Activated CD4-positive, alpha-beta T cell treated with anti-CD3 and anti-CD28 coated beads, Interleukin-2, amount 50 U/mL, for 24 hours (primary cell): ENCODE results near the gene PCSK6.
"Not testable (repeated sequence)": the region's sequence is repeated elsewhere in the genome, so short reads cannot be mapped to it uniquely, and the experiment has no call there.

Experiments used
- DNase-seq, 2 donors: peaks; one replicate each; pipeline ENCODE4 v3.0.0-alpha.2; 2020; ENCODE audit warnings: low read depth in 1 of 2, low spot score in 1 of 2

PCSK6 gene

GRCh38 chr15:101433396-101433795 is 56.1 kb downstream of the PCSK6 start:
- no peak for DNase-seq

- DNase-seq: no peak
Observed at GRCh38 chr15:101432982-101433381, 56.5 kb downstream of the PCSK6 start.

DNA sequence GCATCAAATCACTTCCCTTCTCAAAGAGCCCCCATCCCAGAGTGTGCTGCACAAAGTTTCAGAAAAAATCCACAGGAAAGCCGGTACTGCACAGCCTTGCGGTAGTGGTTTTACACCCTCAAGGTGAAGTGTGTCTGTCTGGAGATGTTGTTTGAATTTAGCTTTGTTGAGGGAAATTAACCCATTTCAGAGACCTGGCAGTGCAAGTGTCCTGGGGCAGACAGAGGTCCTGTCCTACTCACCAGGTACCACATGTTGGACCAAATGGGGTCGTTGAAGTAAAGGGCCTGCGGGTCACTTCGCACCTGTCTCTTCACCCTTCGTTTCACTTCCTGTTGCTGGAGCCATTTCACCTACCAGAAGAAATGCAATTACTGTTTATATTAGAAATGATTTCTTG is 57.8 kb downstream of the PCSK6 start:
- DNase-seq: no peak

DNA sequence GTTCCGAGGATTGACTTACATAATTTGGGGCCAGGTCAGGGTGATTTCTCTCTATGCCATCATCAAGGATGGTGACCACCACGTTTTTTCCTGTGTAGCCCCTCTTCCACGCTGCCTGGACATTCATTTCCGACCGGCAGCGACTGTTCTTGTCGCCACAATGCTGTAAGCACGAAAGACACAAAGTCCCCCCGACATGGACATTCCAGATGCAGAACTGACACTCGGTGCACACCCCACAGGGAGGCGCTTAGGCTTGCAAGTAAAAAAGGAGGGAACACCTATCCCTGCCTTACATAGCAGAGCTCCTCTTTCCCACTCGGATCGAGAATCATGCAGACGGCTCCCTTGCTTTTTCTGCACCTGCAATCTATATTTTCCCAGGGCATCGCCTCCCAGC is 58.2 kb downstream of the PCSK6 start:
- DNase-seq: no peak

DNA sequence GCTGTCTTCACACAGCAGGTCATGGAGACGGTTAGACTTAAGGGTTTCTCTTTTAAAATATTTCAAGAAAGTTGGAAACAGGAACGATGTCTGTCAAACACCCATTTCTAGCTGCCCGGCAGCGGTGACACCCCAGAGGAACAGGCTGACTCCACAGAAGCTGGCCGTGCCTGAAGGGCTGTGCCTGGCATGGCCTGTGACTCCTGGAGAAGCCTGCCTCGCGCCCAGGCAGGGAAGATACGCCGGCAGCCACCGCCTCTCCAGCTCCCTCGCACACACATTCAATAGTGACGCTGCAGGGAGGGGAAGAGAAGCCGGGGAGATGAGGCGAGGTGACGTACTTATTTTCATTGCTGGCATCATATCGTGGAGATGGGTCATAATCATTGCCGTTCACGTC is 59.9 kb downstream of the PCSK6 start:
- DNase-seq: no peak

GRCh38 chr15:101429191-101429590 is 60.3 kb downstream of the PCSK6 start:
- no peak for DNase-seq

- no peak for DNase-seq
Observed at GRCh38 chr15:101428758-101429157, 60.7 kb downstream of the PCSK6 start.

GRCh38 chr15:101427606-101428487 is 61.7 kb downstream of the PCSK6 start:
- DNase-seq: no peak

DNA sequence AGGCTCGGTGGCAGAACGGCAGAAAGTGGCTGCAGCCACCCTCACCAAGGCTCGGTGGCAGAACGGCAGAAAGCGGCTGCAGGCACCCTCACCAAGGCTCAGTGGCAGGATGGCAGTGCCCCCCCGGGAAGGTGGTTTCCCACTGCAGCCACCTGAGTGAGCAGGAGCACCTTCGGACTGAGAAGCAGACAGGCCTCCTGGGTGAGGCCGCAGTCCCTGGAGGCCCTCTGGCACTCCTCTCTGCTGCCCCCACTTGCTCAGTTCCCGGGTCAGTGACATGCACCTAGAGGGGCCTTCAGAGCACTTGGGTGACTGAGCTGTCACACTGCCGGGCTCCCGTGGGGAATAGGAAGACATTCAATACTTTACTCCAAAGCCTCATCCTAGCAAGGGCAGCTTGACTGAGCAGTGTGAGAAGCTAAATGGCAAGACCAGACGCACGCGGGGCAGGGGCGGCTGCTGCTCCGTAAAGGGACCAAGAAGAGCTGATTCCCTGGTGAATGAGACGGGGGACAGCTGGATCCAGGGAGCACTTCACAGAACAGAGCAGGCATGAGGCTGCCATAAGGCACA is 62.7 kb downstream of the PCSK6 start:
- DNase-seq: no peak

- DNase-seq: no peak
Observed at GRCh38 chr15:101425787-101426365, 63.6 kb downstream of the PCSK6 start.

DNA sequence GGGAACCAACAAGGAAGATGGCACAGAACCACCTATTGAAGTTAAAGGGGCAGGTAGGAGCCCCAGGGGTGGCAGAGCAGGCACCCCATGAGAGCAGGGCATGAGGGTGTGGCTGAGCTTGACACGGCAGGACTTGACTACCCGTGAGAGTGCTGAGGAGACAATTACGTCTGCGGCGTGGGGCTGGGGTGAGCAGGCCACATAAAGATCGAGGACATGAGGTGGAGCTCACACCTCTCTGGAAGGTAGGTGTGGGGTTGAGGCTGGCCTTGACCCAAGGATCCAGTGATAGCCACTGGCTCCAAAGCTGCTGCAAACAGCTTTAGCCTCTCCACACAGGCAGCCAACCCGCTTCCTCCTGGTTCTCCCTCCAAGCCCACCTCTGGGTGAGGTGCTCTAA is 64.5 kb downstream of the PCSK6 start:
- DNase-seq: no peak

GRCh38 chr15:101420232-101420631 is 69.3 kb downstream of the PCSK6 start:
- no peak for DNase-seq

- DNase-seq: not testable (repeated sequence)
Observed at GRCh38 chr15:101416475-101416874, 73.0 kb downstream of the PCSK6 start.

DNA sequence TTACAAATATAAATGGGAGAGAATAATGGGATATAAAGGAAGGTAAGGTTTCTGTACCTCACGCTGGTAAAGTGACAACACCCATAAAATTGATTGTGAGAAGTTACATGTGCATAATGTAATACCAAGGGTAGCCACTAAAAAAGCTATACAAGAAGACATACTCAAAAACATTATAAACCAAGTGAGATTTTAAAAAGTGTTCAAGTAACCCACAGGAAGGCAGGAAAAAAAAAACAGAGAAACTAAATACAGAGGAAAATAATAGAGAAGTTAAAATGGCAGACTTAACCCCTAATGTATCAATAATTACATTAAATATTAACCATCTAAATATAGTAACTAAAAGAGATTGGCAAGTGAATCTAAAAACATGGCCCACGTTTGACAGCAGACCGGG is 76.3 kb downstream of the PCSK6 start:
- no peak for DNase-seq

DNA sequence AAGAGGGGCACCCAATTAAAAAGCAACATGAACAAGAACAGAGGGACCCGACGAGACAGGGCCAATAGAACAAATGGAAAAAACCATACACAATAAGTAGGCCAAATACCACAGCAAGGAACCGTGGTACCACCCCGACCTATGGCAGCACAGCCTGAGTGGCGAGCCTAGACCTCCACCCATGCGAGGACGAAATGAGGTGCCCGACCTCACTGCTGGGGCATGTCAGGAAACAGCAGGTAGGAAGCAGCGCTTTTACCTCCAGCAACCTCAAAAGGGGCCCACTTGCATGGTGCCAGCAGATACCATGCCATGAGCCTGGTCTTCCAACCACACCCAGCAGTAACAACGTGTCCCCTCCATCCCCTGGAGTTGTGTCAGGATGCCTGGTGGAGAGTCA is 77.9 kb downstream of the PCSK6 start:
- no peak for DNase-seq

DNA sequence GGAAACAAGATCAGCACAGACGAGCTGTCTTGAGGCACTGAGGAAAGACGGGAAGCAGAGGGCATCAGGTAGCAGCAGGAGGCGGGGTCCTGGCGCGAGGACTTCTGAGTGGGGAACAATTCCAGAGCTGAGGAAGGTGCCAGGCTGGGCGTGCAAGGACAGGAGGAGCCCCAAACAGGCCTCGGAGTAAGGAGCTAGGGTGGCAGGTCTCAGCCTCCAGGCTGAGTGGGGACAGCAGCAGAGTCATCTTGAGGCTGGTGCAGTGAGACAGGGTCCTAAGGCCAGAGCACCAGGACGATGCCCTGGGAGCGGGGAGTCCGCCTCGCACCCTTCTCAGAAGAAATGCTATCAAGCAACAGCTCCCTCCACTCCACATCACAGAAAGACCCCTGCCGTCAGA is 78.4 kb downstream of the PCSK6 start:
- no peak for DNase-seq

- no peak for DNase-seq
Observed at GRCh38 chr15:101410612-101411011, 78.9 kb downstream of the PCSK6 start.

GRCh38 chr15:101409621-101410020 is 79.9 kb downstream of the PCSK6 start:
- DNase-seq: no peak

DNA sequence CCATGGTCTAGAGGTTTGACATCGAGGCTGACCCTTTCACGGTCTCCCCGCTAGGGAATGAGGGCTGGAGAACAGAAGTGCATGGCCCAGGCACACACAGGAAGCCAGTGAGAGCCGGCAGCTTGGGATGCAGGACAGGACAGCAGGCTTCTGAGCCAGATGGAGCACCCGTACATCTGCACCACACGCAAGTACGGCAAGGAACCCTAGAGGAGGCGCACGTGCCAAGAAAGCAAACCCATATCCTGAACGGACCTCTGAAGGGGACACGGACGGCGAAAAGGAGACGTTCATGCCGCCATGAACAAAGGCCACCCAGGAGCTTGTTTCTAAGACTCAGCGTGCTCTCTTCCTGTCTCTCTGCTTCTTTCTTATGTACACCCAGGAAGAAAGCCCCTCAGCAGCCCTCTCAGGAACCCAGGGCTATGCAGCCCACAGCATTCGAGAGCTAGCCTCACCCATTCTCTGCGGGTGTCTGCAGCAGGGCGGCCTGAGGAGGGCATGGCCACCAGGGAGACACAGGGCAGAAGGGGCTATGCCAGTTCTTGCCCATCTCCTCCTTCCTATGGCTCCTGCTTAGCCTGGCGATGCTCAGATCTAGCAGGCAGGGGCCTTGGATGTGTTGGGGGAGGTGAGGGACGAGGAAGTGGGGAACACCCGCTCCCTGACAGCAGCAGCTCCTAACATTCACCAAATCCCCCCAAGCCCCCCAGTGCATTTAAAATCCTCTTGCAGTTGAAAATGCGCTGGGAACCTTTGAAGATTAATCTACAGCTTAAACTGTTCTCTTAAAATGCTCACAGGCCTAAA is 81.3 kb downstream of the PCSK6 start:
- DNase-seq: no peak

DNA sequence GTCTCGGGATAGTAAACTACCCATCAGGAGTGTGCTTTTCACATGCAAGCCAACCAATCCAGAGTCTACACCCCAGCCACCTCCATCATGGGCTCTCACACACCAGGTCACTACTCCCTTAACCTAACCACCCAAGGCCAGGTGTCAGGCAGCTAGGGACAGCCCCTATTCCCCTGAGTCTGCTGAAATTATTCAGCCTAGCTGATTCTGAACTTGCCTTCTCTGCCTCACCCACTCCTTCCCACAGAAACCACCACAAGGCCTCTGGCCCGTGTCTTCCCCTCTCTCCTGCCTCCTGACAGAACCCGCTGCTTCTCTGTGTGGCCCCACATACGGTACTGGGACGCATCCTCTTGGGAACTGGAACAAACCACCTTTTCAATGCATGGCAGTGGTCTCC is 82.1 kb downstream of the PCSK6 start:
- no peak for DNase-seq

- no peak for DNase-seq
Observed at GRCh38 chr15:101406526-101407195, 82.8 kb downstream of the PCSK6 start.
